GM06990 (cell line): ENCODE measurements around the gene HOXD4.

Source experiments
- DNase-seq: peaks from one replicate; pipeline ENCODE4 v3.0.0-alpha.2; 2011; ENCODE audit not compliant: insufficient read length; ENCODE audit errors: extremely low read depth
- H3K27me3 ChIP-seq: replicated peaks from 2 replicates; pipeline ENCODE4 v1.6.0; 2011; ENCODE audit warnings: low read length; ENCODE audit not compliant: control insufficient read depth, insufficient read depth
- H3K36me3 ChIP-seq: 2 replicates; pipeline ENCODE4 v1.5.1; 2011; ENCODE audit warnings: low read length; ENCODE audit not compliant: control insufficient read depth, insufficient read depth
- H3K4me3 ChIP-seq: replicated peaks from 2 replicates; pipeline ENCODE4 v1.5.1; 2011; ENCODE audit warnings: low read depth, mild to moderate bottlenecking, control low read depth, low read length
- TF ChIP-seq, protein P1 (sequence below): IDR thresholded peaks from 2 replicates; pipeline ENCODE4 v1.5.1; 2011; ENCODE audit warnings: low read length, control low read depth, mild to moderate bottlenecking, inconsistent platforms; ENCODE audit not compliant: insufficient read depth, poor library complexity, severe bottlenecking

The HOXD4 gene

DNA sequence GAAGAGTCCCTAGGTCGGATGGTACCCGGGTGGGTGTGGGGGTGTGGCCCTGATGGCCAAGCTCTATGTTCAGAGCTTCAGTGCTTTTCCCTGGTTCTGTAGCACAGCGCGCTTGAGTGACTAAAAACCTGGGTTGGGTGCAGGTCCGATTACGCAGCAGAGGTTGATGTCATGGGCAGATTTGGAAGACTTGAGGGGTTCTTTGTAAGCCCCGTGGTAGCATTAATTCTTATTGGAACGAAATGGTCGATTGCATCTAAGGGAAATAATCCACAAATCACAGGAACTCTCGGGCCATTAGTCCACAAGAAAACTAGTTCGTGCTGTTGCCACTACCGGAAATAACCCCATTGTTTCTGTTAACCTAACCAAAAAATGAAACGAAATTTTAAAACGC, 12.8 kb upstream of the HOXD4 start:
- no peaks in the 10 kb centered on the region for H3K36me3 ChIP-seq
- H3K27me3 ChIP-seq: no peaks in the 10 kb centered on the region
- DNase-seq: no peak
- H3K4me3 ChIP-seq: no peak overlapping the region
- TF ChIP-seq, protein P1, sequence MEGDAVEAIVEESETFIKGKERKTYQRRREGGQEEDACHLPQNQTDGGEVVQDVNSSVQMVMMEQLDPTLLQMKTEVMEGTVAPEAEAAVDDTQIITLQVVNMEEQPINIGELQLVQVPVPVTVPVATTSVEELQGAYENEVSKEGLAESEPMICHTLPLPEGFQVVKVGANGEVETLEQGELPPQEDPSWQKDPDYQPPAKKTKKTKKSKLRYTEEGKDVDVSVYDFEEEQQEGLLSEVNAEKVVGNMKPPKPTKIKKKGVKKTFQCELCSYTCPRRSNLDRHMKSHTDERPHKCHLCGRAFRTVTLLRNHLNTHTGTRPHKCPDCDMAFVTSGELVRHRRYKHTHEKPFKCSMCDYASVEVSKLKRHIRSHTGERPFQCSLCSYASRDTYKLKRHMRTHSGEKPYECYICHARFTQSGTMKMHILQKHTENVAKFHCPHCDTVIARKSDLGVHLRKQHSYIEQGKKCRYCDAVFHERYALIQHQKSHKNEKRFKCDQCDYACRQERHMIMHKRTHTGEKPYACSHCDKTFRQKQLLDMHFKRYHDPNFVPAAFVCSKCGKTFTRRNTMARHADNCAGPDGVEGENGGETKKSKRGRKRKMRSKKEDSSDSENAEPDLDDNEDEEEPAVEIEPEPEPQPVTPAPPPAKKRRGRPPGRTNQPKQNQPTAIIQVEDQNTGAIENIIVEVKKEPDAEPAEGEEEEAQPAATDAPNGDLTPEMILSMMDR: no peak

DNA sequence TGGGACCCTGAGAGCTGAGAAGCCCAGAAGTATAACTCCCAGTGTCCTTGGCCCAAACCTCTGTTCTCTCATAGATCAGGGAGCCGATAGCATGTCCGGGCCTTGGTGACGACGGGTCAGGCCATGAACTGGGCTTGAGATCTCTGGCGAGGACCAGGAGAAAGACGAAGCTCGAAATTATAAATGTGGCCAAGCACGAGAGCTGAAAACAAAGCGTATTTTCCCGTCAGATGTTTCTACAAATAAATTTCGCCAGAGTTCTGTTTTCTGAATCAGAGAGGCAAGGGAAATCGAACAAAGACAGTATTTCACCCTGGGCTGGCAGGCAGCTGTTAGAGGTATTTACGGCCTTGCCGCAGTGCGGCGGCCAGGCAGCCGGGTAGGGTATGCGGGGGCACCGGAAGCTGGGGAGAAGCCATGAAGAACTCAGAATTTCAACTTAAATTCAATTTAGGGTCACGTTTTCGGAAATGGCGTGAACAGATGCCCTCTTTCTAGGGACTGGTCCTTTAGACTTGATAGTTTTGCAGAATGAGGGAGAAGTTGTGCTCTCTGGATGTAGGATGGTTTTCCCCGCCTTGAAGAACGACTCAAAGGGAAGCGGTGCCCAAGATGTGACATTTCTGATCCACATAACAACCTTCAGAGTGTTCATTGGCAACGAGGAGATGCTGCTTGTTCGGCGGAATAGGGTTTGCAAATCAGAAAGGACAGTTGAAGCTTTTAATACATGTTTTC, 12.3 kb upstream of the HOXD4 start:
- no peak for DNase-seq
- H3K36me3 ChIP-seq: no peaks in the 10 kb centered on the region
- H3K4me3 ChIP-seq: no peak overlapping the region
- no peaks in the 10 kb centered on the region for H3K27me3 ChIP-seq
- TF ChIP-seq, protein P1: no peak

DNA sequence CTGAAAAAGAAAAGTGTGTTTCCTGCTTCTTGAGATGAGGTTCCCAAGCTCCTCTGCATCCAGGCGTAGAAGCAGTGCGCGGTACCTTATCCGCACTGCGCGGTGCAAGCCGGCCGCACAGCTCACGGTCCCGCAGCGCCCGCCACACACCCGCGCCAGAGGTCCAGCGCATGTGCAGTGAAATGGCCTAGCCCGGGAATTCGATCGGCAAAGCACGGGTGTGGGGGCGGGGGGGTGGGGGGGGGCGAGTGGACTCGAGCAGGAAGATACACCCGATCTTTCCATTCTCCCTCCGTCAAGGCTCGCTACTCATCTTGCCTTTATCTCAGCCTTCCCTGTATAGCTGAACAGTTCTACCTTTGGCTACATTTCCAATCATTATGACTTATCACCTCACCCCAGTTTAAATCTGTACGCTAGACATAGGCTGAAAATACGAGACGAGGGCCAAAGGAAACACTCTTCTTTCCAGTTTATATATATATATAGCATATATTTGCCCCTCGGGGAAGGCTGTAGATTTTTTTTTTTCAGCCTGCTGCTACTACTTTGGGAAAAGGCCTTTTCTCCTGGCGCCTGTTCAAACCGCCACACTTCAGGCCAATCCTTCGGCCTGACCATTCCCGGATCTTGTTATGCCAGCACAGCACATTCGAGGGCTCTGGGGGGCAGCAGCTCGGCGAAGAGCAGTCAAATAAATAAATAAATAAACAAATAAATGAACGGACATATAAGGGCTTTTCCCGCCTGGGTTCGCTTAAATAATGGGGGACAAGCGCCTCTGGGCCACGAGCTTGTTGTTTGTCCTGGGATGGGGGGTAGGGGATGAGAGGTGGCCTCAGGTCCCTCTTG, 11.5 kb upstream of the HOXD4 start:
- TF ChIP-seq, protein P1: no peak
- Histone ChIP-seq H3K4me3 (peak overlapping the region; percentile 59), H3K36me3 (no peaks in the 10 kb centered on the region), H3K27me3 (no peaks in the 10 kb centered on the region)
- no peak for DNase-seq

DNA sequence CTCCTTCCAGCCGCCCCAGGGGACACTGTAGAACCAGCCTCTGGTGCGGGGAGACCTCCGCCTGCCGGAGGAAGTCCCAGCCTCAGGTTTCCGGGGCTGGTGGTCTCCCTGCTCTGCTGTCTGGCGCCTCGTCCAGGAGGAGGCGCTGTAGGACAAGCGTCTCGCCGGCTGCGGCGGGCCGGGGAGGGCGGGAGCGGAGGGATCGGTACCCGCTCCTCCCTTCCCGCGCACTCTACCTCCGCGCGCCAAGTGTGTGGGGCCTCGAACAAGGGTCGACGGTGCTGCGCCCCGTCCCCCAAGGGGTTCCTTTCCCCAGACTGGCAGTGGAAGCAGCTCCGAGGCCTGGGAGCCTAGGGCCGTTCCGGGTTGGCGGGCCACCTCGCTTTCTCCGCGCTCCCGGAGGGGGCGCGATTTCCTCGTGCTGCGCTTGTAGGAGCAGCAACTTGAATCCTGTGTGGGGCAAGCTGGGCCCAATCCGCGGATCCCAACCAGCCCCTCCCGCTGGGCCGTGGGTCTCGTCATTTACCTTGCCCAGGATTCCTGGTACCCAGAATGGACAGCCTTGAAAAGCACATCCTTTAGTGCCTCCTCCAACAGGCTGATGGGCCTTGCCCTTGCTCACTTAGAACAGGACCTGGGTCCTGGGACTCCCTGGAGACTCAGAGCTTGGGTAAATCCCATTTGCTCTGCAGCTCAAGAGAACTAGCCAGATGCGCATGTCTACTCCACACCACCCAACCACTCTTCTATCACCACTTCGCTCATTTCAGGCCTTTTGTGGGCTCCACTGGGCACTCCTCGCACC, 10.6 kb upstream of the HOXD4 start:
- peak overlapping the region; percentile 59 for H3K4me3 ChIP-seq
- DNase-seq: peak; percentile 80
- no peaks in the 10 kb centered on the region for H3K27me3 ChIP-seq

DNA sequence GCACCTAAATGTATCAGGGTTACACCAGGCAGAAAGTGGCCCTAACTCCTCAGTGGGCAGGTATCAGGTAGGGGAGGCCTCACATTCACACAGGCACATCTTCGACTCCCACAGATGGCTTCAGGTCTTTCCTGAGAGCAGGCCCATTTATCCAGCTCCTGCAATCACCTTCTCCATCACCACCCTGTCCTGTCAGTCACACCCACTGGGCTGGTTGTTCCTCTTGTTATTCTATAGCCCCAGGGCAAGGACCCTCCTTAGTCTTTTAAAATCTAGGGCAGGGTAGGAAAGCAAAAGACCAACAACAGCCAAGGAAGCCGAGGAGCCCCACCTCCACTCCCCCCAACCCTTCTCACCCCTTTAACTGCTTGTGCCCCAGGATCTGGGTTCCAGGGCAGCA, 9.1 kb upstream of the HOXD4 start:
- TF ChIP-seq, protein P1: no peak
- Histone ChIP-seq H3K27me3 (no peaks in the 10 kb centered on the region; the same call in 1 of the 2 replicates), H3K36me3 (no peaks in the 10 kb centered on the region), H3K4me3 (no peak overlapping the region)
- DNase-seq: no peak

More for the DNA sequence above, 10.6 kb upstream of the HOXD4 start:
- TF ChIP-seq, protein P1: peak; percentile 93
- H3K36me3 ChIP-seq: no peaks in the 10 kb centered on the region
